HS-27A (cell line): Measurements from ENCODE around the gene GRIK4.
"Not testable (repeated sequence)": the region's sequence is repeated elsewhere in the genome, so short reads cannot be mapped to it uniquely, and the experiment has no call there.

ENCODE experiments used
- DNase-seq: peaks from one replicate; pipeline ENCODE4 v3.0.0-alpha.2; 2012; ENCODE audit warnings: low read depth, missing footprints

Gene GRIK4

GRCh38 chr11:120574876-120575275 lies 63.3 kb downstream of the GRIK4 start:
- DNase-seq = no peak

- DNase-seq = no peak
These were observed 63.9 kb downstream of the GRIK4 start for GRCh38 chr11:120575461-120575860.

- no peak for DNase-seq
These were observed 65.1 kb downstream of the GRIK4 start for GRCh38 chr11:120576606-120577005.

- DNase-seq = no peak
These were observed 65.5 kb downstream of the GRIK4 start for GRCh38 chr11:120577041-120577440.

- DNase-seq = no peak
These were observed 66.2 kb downstream of the GRIK4 start for GRCh38 chr11:120577624-120578363.

- no peak for DNase-seq
These were observed 67.1 kb downstream of the GRIK4 start for GRCh38 chr11:120578596-120579154.

GRCh38 chr11:120579611-120580031 lies 68.1 kb downstream of the GRIK4 start:
- no peak for DNase-seq

- DNase-seq = no peak
These were observed 69.8 kb downstream of the GRIK4 start for GRCh38 chr11:120581313-120581712.

- DNase-seq = not testable (repeated sequence)
These were observed 71.0 kb downstream of the GRIK4 start for GRCh38 chr11:120582535-120582934.

GRCh38 chr11:120586072-120586471 lies 74.5 kb downstream of the GRIK4 start:
- no peak for DNase-seq

GRCh38 chr11:120586728-120587127 lies 75.2 kb downstream of the GRIK4 start:
- DNase-seq = no peak

GRCh38 chr11:120587299-120587698 lies 75.8 kb downstream of the GRIK4 start:
- no peak for DNase-seq

- no peak for DNase-seq
These were observed 77.8 kb downstream of the GRIK4 start for GRCh38 chr11:120589376-120589775.

GRCh38 chr11:120590472-120590871 lies 78.9 kb downstream of the GRIK4 start:
- no peak for DNase-seq

GRCh38 chr11:120594746-120595145 lies 83.2 kb downstream of the GRIK4 start:
- no peak for DNase-seq

- no peak for DNase-seq
These were observed 84.0 kb downstream of the GRIK4 start for GRCh38 chr11:120595557-120595956.

GRCh38 chr11:120597250-120598215 lies 86.0 kb downstream of the GRIK4 start:
- no peak for DNase-seq

- DNase-seq = no peak
These were observed 87.1 kb downstream of the GRIK4 start for GRCh38 chr11:120598517-120599257.

GRCh38 chr11:120599816-120600420 lies 88.4 kb downstream of the GRIK4 start:
- DNase-seq = no peak

GRCh38 chr11:120601536-120601935 lies 90.0 kb downstream of the GRIK4 start:
- DNase-seq = no peak

- DNase-seq = no peak
These were observed 91.5 kb downstream of the GRIK4 start for GRCh38 chr11:120603071-120603470.

- DNase-seq = no peak
These were observed 93.9 kb downstream of the GRIK4 start for GRCh38 chr11:120605469-120605868.
